Measurements from ENCODE around the gene ADORA3. TPM values are rescaled to one million over a fixed set of nuclear protein-coding genes. Genes with fewer than 3 reads are reported as not detected.

ADORA3 gene
- total and polyA plus RNA-seq, 10 of the 15 experiments (the other 5 are each of a cell fraction or from before 2014, with no cell fraction given): 0.14 to 0.29 (median 0.18) TPM; not detected in 2

DNA sequence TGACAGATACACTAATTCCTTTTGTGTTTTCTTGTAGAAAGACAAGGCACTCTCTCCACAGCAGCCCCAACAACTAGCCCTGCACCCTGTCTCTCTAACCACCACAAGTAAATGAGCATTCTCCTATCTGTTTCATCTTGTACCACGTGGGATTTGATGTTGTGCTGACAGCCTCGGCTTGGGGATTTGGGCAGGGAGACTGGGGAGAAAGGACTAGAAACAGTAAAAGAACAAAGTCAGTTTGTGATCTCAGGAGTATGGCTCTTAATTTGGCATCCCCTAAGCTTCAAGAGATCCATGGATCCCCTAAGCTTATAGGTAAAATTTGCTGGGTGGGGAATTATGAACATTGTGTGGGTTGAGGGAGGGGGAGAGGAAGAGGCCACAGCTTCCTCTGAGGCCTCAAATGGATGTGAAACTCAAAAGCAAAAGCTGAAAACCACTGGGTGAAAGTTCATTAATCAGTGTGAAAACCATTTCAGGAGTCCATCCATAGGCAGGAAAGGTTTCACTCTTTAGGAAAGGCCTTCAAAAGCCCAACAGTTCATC is 26.6 kb downstream of the ADORA3 start (continued):
- TF ChIP-seq, protein P1, sequence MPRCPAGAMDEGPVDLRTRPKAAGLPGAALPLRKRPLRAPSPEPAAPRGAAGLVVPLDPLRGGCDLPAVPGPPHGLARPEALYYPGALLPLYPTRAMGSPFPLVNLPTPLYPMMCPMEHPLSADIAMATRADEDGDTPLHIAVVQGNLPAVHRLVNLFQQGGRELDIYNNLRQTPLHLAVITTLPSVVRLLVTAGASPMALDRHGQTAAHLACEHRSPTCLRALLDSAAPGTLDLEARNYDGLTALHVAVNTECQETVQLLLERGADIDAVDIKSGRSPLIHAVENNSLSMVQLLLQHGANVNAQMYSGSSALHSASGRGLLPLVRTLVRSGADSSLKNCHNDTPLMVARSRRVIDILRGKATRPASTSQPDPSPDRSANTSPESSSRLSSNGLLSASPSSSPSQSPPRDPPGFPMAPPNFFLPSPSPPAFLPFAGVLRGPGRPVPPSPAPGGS (IDR thresholded peaks at IDR 0.05; ENCODE audit: borderline replicate concordance, insufficient read depth, low read depth, low read length, poor library complexity, severe bottlenecking): no peak
- TF ChIP-seq SUZ12 (IDR thresholded peaks at IDR 0.05; ENCODE audit: unreplicated experiment): no peak
- peak; percentile 83 for TF ChIP-seq DPF2 (IDR thresholded peaks at IDR 0.05)
- no peak for TF ChIP-seq STAT1 (conservative IDR thresholded peaks at IDR 0.05)
- TF ChIP-seq ASH2L (IDR thresholded peaks at IDR 0.05; ENCODE audit: borderline replicate concordance, low read depth): peak; percentile 98
- TF ChIP-seq, protein P2, sequence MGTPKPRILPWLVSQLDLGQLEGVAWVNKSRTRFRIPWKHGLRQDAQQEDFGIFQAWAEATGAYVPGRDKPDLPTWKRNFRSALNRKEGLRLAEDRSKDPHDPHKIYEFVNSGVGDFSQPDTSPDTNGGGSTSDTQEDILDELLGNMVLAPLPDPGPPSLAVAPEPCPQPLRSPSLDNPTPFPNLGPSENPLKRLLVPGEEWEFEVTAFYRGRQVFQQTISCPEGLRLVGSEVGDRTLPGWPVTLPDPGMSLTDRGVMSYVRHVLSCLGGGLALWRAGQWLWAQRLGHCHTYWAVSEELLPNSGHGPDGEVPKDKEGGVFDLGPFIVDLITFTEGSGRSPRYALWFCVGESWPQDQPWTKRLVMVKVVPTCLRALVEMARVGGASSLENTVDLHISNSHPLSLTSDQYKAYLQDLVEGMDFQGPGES (IDR thresholded peaks at IDR 0.05): no peak
- peak; percentile 99 for TF ChIP-seq IKZF1 (conservative IDR thresholded peaks at IDR 0.05)
- no peak for TF ChIP-seq SREBF1 (IDR thresholded peaks at IDR 0.05; ENCODE audit: low read length)
- TF ChIP-seq KLF5 (IDR thresholded peaks at IDR 0.05; ENCODE audit: partially characterized antibody): no peak
- no peak for TF ChIP-seq ZSCAN29 (IDR thresholded peaks at IDR 0.05)
- 0 out of 4 replicates have a peak, but pooled peaks of 1 of the 2 experiments have one; percentile 51 for TF ChIP-seq SRF (IDR thresholded peaks at IDR 0.05; ENCODE audit: low read depth in 2 of 2, low read length in 2 of 2)
- no peak for TF ChIP-seq TCF3 (IDR thresholded peaks at IDR 0.05; ENCODE audit: borderline replicate concordance, insufficient read depth, low read depth, low read length)
- TF ChIP-seq SIN3A (IDR thresholded peaks at IDR 0.05; ENCODE audit: low read depth, low read length): no peak
- TF ChIP-seq SREBF2 (IDR thresholded peaks at IDR 0.05; ENCODE audit: low read length): no peak
- TF ChIP-seq, protein P3, sequence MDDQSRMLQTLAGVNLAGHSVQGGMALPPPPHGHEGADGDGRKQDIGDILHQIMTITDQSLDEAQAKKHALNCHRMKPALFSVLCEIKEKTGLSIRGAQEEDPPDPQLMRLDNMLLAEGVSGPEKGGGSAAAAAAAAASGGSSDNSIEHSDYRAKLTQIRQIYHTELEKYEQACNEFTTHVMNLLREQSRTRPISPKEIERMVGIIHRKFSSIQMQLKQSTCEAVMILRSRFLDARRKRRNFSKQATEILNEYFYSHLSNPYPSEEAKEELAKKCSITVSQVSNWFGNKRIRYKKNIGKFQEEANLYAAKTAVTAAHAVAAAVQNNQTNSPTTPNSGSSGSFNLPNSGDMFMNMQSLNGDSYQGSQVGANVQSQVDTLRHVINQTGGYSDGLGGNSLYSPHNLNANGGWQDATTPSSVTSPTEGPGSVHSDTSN (IDR thresholded peaks at IDR 0.05; ENCODE audit: insufficient replicate concordance, low read depth, low read length): no peak
- TF ChIP-seq HDAC6 (IDR thresholded peaks at IDR 0.05; ENCODE audit: unreplicated experiment): no peak
- TF ChIP-seq SIX5 (IDR thresholded peaks at IDR 0.05; ENCODE audit: low read depth, low read length, severe bottlenecking): no peak
- TF ChIP-seq RBBP5 (conservative IDR thresholded peaks at IDR 0.05): peak; percentile 74; the same call in 1 of the 2 replicates
- TF ChIP-seq, protein P4, sequence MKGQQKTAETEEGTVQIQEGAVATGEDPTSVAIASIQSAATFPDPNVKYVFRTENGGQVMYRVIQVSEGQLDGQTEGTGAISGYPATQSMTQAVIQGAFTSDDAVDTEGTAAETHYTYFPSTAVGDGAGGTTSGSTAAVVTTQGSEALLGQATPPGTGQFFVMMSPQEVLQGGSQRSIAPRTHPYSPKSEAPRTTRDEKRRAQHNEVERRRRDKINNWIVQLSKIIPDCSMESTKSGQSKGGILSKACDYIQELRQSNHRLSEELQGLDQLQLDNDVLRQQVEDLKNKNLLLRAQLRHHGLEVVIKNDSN (IDR thresholded peaks at IDR 0.05; ENCODE audit: borderline replicate concordance, extremely low read length, insufficient read depth, low read depth, low read length): peak; percentile 62
- TF ChIP-seq PAX8 (IDR thresholded peaks at IDR 0.05): no peak
- TF ChIP-seq NR2C2 (IDR thresholded peaks at IDR 0.05; ENCODE audit: borderline replicate concordance, control insufficient read depth, insufficient read length, low read depth): no peak
- TF ChIP-seq, protein P5, sequence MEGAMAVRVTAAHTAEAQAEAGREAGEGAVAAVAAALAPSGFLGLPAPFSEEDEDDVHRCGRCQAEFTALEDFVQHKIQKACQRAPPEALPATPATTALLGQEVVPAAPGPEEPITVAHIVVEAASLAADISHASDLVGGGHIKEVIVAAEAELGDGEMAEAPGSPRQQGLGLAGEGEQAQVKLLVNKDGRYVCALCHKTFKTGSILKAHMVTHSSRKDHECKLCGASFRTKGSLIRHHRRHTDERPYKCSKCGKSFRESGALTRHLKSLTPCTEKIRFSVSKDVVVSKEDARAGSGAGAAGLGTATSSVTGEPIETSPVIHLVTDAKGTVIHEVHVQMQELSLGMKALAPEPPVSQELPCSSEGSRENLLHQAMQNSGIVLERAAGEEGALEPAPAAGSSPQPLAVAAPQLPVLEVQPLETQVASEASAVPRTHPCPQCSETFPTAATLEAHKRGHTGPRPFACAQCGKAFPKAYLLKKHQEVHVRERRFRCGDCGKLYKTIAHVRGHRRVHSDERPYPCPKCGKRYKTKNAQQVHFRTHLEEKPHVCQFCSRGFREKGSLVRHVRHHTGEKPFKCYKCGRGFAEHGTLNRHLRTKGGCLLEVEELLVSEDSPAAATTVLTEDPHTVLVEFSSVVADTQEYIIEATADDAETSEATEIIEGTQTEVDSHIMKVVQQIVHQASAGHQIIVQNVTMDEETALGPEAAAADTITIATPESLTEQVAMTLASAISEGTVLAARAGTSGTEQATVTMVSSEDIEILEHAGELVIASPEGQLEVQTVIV (IDR thresholded peaks at IDR 0.05; ENCODE audit: borderline replicate concordance, partially characterized antibody): no peak
- peak; percentile 58; the same call in 1 of the 2 replicates for TF ChIP-seq ZNF217 (IDR thresholded peaks at IDR 0.05)
- no peak for TF ChIP-seq ZNF274 (IDR thresholded peaks at IDR 0.05; ENCODE audit: insufficient read depth, insufficient read length)
- TF ChIP-seq MEF2A (IDR thresholded peaks at IDR 0.05; ENCODE audit: insufficient read depth, low read depth, low read length): 0 out of 2 replicates have a peak, but pooled peaks have one; percentile 44
